Activated naive CD4-positive, alpha-beta T cell (primary cell): ENCODE results near the gene CDK5R2.
"Not testable (repeated sequence)": the region's sequence is repeated elsewhere in the genome, so short reads cannot be mapped to it uniquely, and the experiment has no call there.

Experiments used
- DNase-seq, 4 experiments: peaks; one replicate each; lab custom pipeline; 2025; lab: John Stamatoyannopoulos, UW

The CDK5R2 gene

GRCh38 chr2:218959141-218959731, at the start of gene CDK5R2:
TSS of gene CDK5R2 (plus strand) at chr2:218959666. CDS start at chr2:218959821, 155 bp downstream.
- DNase-seq: peak in 1 of 4 experiments; percentile 24

DNA sequence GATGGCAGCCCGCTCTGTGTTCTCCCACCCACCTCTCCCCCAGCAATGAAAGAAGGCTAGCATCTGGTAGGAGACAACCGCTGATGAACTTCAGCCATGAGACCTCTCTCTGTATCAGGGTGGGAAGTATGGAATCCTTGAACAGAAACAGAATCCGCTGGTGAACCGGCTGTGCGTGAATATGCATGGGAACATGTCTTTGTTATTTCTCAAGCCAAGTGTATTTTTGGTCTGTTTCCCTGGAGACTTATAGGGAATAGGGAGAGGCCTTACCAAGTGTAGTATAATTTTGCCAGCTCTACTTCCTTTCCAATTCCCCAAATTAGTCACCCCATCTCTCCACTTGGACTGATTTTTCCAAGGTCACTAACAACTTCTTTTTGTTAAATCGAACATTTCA, 48.7 kb upstream of the CDK5R2 start:
- DNase-seq: no peak

- DNase-seq: no peak
Observed at GRCh38 chr2:218920504-218920903, 39.0 kb upstream of the CDK5R2 start.

DNA sequence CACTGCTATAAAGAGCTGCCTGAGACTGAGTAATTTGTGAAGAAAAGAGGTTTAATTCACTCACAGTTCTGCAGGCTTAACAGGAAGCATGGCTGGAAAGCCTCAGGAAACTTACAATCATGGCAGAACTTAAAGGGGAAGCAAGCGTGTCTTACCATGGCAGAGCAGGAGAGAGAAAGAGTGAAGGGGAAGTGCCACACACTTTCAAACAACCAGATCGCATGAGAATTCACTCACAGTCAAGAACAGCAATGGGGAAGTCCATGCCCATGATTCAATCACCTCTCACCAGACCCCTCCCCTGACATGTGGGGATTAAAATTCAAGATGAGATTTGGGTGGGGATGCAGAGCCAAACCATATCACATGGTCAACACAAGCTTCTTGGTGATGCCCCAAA, 34.7 kb upstream of the CDK5R2 start:
- no peak for DNase-seq

DNA sequence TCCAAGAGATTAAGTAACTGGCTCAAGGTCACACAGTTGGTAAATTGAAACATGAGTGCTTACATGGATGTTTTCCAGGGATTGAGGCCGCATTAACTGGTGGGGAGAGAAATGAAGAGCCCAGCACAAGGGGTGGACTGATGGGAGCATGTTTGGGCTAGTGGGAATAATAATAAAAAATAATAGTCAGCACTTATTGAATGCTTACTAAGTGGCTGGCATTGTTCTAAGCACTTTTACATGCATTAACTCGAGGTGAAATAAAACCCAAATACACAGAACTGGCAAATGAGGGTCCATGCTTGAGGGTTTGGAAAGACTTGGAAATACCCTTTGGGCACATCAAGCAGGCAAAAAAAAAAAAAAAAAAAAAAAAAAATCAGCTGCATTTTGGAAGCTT, 34.0 kb upstream of the CDK5R2 start:
- no peak for DNase-seq

GRCh38 chr2:218927422-218927821, 32.0 kb upstream of the CDK5R2 start:
- no peak for DNase-seq

GRCh38 chr2:218927876-218928275, 31.6 kb upstream of the CDK5R2 start:
- DNase-seq: no peak

DNA sequence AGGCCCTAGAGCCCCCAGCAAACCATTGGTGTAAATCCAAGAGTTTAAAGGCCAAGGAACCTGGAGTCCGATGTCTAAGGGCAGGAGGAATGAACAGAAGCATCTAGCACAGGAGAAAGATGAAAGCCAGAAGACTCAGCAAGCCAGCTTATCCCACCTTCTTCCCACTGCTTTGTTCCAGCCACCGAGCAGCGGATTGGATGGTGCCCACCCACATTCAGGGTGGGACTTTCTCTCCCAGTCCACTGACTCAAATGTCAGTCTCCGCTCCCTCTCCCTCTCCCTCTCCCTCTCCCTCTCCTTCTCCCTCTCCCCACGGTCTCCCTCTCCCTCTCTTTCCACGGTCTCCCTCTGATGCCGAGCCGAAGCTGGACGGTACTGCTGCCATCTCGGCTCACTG, 29.0 kb upstream of the CDK5R2 start:
- DNase-seq: not testable (repeated sequence)

DNA sequence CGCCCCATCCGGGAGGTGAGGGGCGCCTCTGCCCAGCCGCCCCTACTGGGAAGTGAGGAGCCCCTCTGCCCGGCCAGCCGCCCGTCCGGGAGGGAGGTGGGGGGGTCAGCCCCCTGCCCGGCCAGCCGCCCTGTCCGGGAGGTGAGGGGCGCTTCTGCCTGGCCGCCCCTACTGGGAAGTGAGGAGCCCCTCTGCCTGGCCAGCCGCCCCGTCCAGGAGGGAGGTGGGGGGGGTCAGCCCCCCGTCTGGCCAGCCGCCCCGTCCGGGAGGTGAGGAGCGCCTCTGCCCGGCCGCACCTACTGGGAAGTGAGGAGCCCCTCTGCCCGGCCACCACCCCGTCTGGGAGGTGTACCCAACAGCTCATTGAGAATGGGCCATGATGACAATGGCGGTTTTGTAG, 27.7 kb upstream of the CDK5R2 start:
- not testable (repeated sequence) for DNase-seq

- DNase-seq: no peak
Observed at GRCh38 chr2:218944759-218945404, 14.6 kb upstream of the CDK5R2 start.

DNA sequence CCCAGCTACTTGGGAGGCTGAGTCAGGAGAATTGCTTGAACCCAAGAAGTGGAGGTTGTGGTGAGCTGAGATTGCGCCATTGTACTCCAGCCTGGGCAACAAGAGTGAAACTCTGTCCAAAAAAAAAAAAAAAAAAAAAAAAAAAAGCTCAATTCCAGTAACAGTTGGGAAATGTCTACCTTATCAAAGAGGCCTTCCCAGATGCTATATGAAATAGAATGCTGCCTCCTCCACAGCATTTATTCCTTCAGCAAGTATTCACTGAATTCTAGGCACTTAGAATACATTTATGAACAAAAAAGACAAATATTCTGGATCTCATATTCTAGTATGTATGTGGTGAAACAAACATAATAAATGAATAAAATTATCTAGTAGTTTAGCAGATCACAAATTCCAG, 12.8 kb upstream of the CDK5R2 start:
- DNase-seq: no peak

DNA sequence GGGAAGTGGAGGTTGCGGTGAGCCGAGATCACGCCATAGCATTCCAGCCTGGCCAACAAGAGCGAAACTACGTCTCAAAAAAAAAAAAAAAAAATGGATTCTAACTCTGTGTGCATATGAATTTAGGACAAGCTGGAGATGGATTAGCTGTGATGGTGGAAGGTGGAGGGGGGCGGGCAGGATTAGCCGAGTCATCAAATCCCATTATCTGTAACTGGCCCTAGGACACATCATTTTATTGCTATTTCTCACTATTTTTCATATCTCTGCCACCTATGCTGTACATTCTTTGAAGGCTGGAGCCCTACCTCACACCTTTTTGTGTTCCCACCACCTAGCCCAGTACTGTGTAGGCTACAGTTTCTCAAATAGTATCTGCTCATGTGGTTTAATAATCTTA, 7.3 kb upstream of the CDK5R2 start:
- no peak for DNase-seq

DNA sequence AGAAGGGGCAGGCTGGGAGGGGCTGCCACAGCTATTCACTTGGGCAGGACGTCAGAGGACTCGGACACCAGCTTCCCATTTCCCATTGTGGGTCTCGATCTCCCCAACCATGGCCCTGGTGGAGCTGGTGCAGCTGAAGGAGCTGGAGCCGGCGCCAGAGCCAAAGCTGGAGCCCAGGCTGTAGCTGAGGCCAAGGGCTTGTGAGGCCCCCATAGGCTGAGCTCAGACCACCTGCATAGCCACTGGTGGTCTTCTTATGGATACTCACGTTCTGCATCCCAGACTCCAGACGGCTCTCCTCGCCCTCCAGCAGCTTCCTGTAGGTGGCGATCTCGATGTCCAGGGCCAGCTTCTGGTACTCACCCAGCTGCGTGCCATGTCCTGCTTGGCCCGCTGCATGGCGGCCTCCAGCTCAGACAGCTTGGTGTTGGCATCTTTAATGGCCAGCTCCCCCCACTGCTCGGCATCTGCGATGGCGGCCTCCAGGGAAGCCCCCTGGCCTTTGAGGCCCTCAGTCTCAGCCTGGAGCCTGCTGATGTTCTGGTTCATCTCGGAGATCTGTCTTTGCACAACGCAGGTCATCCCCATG, 6.0 kb upstream of the CDK5R2 start:
- DNase-seq: no peak

- DNase-seq: no peak
Observed at GRCh38 chr2:218954541-218955300, 4.7 kb upstream of the CDK5R2 start.

DNA sequence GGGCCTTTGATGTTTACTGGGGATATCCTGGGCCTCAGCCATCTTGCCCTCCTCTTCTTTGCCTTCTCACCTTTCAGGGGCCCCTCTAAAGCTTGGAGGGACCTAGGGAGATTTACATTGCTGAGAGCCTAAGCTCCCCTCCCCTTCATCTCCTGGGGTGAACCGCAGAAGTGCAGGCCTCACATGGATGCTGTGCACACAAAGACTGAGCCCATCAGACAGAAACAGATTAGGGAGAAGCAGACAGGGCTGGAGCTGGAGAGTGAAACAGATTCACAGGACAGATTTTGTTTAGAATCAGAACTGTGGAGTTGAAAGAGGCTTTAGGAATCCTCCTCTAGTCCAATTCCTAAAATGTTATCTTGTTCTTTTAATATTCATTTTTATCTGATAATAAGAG, 3.4 kb upstream of the CDK5R2 start:
- no peak for DNase-seq

DNA sequence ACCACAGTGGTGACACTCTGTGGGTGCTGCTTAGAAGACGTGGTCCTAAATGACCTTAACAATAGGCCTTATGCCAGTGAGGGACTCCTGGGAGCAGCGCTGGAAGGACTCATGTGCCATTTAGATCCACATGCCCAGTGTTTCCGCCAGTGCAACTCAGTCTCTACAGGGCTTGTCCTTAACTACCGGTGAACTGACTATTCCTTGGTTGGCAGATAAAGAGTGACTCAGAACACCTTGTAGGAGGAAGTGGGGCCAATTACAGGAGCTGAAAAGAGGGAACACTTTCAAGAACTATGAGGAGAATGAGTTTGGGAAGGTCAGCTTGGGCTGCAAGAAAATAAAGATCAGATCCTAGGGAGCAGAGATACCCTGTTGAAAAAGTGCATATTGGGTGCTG, 1.8 kb upstream of the CDK5R2 start:
- DNase-seq: no peak

DNA sequence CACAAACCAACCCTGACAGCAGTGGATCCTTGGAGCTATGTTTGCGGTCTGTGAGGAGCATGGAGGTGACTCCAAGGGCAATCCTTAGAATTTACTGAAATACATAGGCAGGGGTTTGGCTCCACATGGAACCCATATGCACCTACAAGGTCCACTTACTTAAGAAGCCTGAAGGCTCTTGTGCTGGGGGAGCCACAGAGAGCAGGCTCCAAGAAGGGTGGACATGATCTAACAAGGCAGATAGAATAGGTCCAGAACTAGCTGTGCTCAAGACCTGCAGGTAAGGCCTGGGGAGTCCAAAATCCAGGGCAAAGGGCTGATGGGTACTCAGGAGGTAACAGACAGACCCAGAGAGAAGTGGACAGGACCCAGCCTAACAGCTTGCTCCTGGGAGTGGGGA, 1.2 kb upstream of the CDK5R2 start:
- DNase-seq: no peak

DNA sequence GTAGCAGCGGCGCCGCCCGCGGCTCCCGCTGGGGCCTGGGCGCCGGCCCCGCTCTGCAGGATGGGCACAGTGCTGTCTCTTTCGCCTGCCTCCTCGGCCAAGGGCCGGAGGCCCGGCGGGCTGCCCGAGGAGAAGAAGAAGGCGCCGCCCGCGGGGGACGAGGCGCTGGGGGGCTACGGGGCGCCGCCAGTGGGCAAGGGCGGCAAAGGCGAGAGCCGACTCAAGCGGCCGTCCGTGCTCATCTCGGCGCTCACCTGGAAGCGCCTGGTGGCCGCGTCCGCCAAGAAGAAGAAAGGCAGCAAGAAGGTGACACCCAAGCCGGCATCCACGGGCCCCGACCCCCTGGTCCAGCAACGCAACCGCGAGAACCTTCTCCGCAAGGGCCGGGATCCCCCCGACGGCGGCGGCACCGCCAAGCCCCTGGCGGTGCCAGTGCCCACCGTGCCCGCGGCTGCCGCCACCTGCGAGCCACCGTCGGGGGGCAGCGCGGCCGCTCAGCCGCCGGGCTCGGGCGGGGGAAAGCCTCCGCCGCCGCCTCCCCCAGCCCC, 369 bp downstream of the CDK5R2 start:
- DNase-seq: no peak

GRCh38 chr2:218960309-218961165, 1.1 kb downstream of the CDK5R2 start:
- DNase-seq: no peak

DNA sequence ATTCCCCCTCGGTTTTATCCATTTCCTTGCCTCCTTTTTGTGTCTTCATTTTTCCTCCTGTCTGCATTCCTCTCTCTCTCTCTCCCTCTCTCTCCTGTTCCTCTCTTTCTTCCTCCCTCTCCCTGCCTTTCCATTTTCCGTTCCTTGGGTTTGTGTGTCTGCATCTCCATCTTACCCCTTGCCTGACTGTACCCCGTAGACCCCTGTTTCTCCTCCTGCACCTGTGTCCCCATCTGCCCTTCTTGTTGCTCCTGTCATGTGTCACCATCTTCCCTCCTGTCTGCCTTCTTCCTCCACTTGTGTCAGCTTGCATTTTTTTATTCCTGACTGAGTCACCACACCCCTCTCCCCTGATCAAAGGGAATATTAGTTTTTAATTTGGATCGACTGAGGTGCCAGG, 1.8 kb downstream of the CDK5R2 start:
- DNase-seq: no peak

DNA sequence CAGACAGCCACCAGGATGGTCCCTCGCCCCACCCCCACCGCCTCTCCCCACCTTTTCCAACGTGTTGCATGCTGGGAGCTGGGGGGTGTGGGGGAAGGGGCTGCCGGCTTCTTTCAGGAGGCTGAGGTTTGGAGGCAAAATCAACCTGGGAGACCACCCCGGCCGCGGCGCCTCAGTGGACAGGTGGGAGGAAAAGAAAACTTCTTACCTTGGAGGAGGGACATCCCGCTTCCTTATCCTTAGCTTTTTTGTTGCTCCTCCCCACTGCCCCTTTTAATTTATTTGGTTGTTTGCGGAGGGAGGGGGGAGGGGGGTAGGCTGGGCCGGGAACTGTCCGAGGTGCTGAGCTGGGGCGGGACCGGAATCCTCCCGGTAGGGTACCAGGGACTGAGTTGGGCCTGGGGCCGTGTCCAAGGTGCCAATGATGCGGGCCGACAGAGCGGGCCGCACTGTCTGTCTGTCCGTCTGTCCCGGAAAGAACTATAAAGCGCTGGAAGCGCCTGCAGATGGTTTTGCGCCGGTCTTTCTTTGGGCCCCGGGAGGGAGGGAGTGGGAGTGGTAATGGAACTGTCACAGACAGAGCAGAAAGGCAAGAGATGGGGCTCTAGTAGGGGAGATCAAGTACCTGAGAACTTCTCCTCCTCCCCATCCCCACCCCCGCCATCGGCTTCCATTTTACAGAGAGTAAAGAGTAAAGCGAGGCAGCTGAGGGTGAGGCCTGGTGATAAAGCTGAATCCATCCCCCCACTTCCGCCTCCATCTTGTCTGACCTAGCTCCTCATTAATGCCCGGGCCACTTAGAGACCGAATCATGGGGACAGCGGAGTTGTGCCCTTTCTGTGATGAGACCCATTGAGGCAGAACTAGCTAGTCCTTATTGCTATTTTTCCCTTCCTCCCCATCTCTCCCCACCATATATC, 2.4 kb downstream of the CDK5R2 start:
- peak in 1 of 4 experiments; percentile 13 for DNase-seq
